ENCODE results near the gene SNED1. TPM values are rescaled to one million over a fixed set of nuclear protein-coding genes. Genes with fewer than 3 reads are reported as not detected.

SNED1 gene
- total RNA-seq, 1 donor from 2014 or later, result 6.1 TPM

DNA sequence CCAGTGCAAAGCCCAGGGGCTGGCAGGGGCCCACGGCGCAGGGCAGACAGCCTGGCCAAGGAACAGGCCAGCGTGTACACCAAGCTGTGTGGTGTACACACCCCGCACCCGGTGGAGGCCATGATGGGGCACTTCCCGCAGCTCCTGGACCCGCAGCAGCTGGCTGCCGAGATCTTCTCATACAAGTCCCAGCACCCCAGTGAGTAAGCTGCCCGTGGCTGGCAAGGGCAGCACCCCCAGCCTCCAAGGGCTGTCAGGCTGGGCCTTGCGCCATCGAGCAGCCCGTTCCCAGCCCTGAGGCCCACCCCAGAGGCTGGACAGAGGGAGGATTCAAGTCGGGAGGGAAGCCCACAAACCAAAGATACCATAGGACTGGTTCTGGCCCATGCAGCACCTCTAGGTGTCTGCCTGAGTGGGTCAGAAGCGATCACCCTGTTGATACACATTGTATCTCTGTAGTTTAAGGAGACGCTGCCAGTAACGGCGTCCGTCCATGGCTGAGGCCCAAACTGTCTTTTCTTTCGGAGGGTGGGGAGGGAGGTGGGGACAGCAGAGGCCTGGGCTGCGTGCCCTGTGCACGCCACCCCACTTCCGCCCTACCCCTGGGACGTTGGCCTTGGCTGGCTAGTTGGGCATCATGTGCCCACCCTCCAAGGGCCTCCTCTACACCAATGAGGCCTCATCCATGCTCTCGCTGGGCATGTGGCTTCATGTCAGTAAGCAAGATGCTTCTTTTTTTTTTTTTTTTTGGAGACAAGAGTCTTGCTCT lies 120.5 kb downstream of the SNED1 start:
- no peaks in the 10 kb centered on the region for H3K27me3 ChIP-seq (ENCODE audit: low read depth)
- intact Hi-C loops (cut with micrococcal nuclease), result no loop called here
- H3K4me1 ChIP-seq, result no peaks in the 10 kb centered on the region
- no peaks in the 10 kb centered on the region for H3K36me3 ChIP-seq
- no peak overlapping the region for H3K27ac ChIP-seq (replicated peaks)
- no peak for DNase-seq
- no peaks in the 10 kb centered on the region for H3K9me3 ChIP-seq (replicated peaks)
- TF ChIP-seq, protein P1, sequence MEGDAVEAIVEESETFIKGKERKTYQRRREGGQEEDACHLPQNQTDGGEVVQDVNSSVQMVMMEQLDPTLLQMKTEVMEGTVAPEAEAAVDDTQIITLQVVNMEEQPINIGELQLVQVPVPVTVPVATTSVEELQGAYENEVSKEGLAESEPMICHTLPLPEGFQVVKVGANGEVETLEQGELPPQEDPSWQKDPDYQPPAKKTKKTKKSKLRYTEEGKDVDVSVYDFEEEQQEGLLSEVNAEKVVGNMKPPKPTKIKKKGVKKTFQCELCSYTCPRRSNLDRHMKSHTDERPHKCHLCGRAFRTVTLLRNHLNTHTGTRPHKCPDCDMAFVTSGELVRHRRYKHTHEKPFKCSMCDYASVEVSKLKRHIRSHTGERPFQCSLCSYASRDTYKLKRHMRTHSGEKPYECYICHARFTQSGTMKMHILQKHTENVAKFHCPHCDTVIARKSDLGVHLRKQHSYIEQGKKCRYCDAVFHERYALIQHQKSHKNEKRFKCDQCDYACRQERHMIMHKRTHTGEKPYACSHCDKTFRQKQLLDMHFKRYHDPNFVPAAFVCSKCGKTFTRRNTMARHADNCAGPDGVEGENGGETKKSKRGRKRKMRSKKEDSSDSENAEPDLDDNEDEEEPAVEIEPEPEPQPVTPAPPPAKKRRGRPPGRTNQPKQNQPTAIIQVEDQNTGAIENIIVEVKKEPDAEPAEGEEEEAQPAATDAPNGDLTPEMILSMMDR (IDR thresholded peaks at IDR 0.05; ENCODE audit: borderline replicate concordance), result no peak
- H3K4me3 ChIP-seq, result no peak overlapping the region

DNA sequence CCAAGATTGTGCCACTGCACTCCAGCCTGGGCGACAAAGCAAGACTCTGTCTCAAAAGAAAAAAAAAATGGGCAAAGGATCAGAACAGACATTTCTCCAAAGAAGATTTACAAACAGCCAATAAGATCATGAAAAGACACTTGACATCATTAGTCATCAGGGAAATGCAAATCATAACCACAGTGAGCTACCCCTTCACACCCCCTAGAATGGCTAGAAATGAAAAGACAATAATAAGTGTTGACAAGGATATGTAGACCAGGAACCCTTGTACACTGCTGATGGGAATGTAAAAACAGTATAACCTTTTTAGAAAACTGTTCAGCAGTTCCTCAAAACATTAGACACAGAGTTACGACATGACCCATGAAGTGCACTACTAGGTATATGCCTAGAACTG lies 122.0 kb downstream of the SNED1 start:
- Histone ChIP-seq H3K4me3 (no peak overlapping the region), H3K4me1 (no peaks in the 10 kb centered on the region), H3K36me3 (no peaks in the 10 kb centered on the region), H3K9me3 (replicated peaks) (no peaks in the 10 kb centered on the region), H3K27ac (replicated peaks) (no peak overlapping the region), H3K27me3 (ENCODE audit: low read depth) (no peaks in the 10 kb centered on the region)
- TF ChIP-seq, protein P1 (IDR thresholded peaks at IDR 0.05; ENCODE audit: borderline replicate concordance), result no peak
- intact Hi-C loops (cut with micrococcal nuclease), result no loop called here
- DNase-seq, result no peak

DNA sequence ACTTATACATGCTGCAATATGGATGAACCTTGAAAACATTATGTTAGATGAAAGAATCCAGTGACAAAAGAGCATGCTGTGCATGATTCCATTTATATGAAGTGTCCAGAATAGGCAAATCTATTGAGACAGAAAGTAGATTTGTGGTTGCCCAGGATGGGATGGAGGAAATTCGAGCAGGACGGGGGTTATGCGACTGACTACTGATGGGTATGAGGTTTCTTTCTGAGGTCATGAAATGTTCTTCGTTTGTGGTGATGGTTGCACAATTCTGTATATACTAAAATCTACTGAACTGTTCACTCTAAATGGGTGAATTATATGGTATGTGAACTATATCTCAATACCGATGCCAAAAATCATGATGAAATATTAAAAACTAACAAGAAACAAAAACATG lies 122.6 kb downstream of the SNED1 start:
- no peak overlapping the region for H3K4me3 ChIP-seq
- no peaks in the 10 kb centered on the region for H3K4me1 ChIP-seq
- intact Hi-C loops (cut with micrococcal nuclease), result no loop called here
- no peaks in the 10 kb centered on the region for H3K36me3 ChIP-seq
- no peak for DNase-seq
- H3K9me3 ChIP-seq (replicated peaks), result no peaks in the 10 kb centered on the region
- no peaks in the 10 kb centered on the region for H3K27me3 ChIP-seq (ENCODE audit: low read depth)
- no peak overlapping the region for H3K27ac ChIP-seq (replicated peaks)
- TF ChIP-seq, protein P1 (IDR thresholded peaks at IDR 0.05; ENCODE audit: borderline replicate concordance), result no peak

DNA sequence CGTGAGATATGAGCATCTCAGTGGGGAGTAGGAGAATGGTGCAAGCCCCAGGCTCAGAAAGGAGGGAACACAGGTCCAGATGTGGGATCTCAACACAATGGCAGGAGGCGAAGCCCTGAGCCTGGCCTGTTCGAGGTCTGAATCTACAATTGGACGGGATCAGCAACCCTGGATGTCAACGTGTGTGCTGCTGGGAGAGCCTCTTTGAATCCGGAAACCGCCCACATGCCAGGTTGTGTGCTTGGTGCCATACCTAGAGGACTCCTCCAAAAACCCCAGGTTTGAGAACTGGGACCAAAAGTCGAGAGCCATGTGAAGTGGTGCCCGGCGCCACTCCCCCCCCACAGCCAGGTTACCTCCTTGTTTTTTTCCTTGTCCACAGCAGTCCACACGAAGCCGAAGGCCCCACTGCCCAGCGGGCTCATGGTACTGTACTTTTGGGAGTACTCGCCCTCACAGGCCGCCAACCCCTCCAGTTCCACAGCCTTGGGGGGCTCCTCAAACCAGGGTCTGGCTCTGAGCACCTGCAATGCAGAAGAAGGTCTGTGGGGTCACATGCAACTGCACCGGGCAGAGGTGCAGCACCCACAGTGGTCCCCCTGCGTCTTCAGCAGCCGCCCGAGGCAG lies 124.1 kb downstream of the SNED1 start:
- TF ChIP-seq, protein P1 (IDR thresholded peaks at IDR 0.05; ENCODE audit: borderline replicate concordance), result no peak
- Histone ChIP-seq H3K9me3 (replicated peaks) (no peaks in the 10 kb centered on the region), H3K27ac (replicated peaks) (no peak overlapping the region), H3K36me3 (no peaks in the 10 kb centered on the region), H3K27me3 (ENCODE audit: low read depth) (no peaks in the 10 kb centered on the region), H3K4me1 (no peaks in the 10 kb centered on the region), H3K4me3 (no peak overlapping the region)
- intact Hi-C loops (cut with micrococcal nuclease), result no loop called here
- no peak for DNase-seq

DNA sequence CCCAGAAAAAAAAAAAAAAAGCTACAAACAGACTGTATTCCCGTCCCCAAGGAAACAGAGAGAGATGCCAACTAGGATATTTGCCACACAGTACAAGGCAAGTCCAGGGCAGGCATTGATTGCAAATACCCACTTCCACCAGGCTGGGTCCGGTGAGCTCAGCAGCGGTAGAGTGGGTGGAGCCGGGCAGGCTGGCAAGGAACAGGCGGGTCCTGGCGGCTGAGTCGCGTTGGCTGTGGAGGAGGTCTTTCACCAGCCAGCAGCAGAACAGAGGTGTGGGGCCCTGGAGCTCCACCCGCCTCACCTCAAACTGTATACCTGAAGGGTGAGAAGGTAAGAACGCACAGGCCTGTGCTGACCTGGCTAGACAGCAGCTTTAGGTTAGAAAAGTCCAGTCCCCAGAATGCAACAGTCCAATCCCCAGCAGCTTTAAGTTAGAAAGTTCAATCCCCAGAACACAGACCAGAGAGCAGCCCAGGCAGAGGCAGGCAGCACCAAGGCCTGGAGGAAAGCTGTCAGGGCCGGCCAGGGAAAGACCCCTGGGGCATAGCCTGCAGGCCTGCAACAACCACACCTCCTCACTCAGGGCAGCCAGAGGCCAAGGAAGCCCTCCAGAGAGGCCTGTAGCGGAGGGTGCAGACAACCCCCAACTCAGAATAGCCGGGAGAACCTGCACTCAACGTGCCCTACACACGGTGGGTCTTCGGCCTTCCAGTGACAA lies 125.6 kb downstream of the SNED1 start:
- Histone ChIP-seq H3K9me3 (replicated peaks) (no peaks in the 10 kb centered on the region), H3K4me3 (no peak overlapping the region), H3K4me1 (no peaks in the 10 kb centered on the region), H3K27ac (replicated peaks) (no peak overlapping the region), H3K27me3 (ENCODE audit: low read depth) (no peaks in the 10 kb centered on the region), H3K36me3 (no peaks in the 10 kb centered on the region)
- TF ChIP-seq, protein P1 (IDR thresholded peaks at IDR 0.05; ENCODE audit: borderline replicate concordance), result no peak
- no peak for DNase-seq
- intact Hi-C loops (cut with micrococcal nuclease), result no loop called here

Measured in left ventricle myocardium inferior (tissue), 1 donor.